ENCODE data around the gene HID1. TPM values are rescaled to one million over a fixed set of nuclear protein-coding genes. Genes with fewer than 3 reads are reported as not detected.

Gene HID1
- polyA plus RNA-seq, 1 donor from 2014 or later: 26.6 TPM

DNA sequence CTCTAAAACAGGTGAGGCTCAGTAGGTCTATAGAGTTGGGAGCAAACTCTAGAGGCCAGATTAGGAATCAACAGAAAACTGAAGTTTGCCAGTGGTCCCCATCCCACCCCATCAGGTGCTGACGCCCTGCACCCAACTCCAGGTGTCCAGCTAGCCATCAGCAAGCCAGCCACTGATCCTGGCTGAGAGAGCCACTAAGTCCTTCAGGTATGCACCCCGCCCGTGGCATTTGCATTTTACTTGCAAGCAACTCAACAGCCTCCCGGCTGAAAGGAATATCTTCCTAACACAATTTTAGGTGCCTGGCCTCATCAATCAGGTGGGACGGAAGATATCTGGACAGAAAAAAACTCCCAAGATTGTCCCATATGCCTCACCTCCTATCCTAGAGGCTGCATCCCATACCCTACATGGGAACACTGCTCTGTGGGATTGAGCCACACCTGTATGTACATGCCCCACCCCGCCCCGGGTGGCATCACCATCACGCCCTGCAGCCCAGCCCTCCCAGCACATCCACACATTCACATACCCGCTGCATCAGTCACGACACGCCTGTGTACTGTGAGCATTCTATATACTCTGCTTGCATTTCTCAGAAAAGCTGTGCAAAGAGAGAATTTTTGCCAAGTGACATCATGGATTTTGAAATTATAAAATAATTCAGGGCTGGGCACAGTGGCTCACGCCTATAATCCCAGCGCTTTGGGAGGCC lies 28.6 kb downstream of the HID1 start:
- Histone ChIP-seq H3K79me2 (replicated peaks; ENCODE audit: insufficient read depth, low read length) (no peaks in the 10 kb centered on the region), H3K9me3 (ENCODE audit: low read length) (no peaks in the 10 kb centered on the region), H2AFZ (ENCODE audit: low read depth, low read length) (no peak overlapping the region), H3K36me3 (ENCODE audit: insufficient read depth, low read length) (no peaks in the 10 kb centered on the region), H3F3A (ENCODE audit: insufficient read depth, low read length, poor library complexity, severe bottlenecking) (no peaks in the 10 kb centered on the region), H3K4me3 (ENCODE audit: low read length) (no peak overlapping the region), H4K20me1 (ENCODE audit: insufficient read depth) (no peaks in the 10 kb centered on the region), H3K9me2 (ENCODE audit: insufficient read depth, low read length) (no peaks in the 10 kb centered on the region), H3K27ac (ENCODE audit: low read length) (no peak overlapping the region), H3K4me2 (ENCODE audit: low read length) (no peak overlapping the region), H3K9ac (ENCODE audit: low read length) (no peak overlapping the region), H3K27me3 (ENCODE audit: insufficient read depth, low read depth, low read length) (peaks cover 32% of the 10 kb centered on the region)
- no peak for TF ChIP-seq MXI1 (conservative IDR thresholded peaks at IDR 0.05; ENCODE audit: poor library complexity, severe bottlenecking)

DNA sequence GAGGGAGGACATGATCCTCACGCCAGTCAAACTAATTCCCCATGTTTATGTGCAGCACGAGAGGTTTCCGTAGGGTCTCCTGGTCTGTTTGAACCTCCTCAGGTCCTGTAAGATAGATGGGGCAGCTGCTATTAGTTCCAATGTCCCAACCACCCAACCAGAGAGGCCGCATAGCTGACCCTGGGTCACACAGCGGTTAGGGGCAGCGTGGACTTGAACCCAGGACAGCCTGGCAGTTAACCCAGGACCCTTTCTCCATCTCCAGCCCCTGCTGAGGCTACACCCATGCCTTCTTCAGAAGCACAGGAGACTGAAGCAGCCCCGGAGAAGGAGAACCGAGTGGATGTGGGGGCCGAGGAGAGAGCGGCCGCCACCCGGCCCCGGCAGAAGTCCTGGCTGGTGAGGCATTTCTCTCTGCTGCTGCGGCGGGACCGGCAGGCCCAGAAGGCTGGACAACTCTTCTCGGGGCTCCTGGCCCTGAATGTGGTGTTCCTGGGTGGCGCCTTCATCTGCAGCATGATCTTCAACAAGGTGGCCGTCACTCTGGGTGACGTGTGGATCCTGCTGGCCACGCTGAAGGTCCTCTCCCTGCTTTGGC lies 31.3 kb downstream of the HID1 start:
- Histone ChIP-seq H3K9me3 (ENCODE audit: low read length) (no peaks in the 10 kb centered on the region), H3K9me2 (ENCODE audit: insufficient read depth, low read length) (no peaks in the 10 kb centered on the region), H3K27ac (ENCODE audit: low read length) (no peak overlapping the region), H4K20me1 (ENCODE audit: insufficient read depth) (no peaks in the 10 kb centered on the region), H3K9ac (ENCODE audit: low read length) (no peak overlapping the region), H3F3A (ENCODE audit: insufficient read depth, low read length, poor library complexity, severe bottlenecking) (no peaks in the 10 kb centered on the region), H2AFZ (ENCODE audit: low read depth, low read length) (no peak overlapping the region), H3K4me3 (ENCODE audit: low read length) (no peak overlapping the region), H3K36me3 (ENCODE audit: insufficient read depth, low read length) (no peaks in the 10 kb centered on the region), H3K79me2 (replicated peaks; ENCODE audit: insufficient read depth, low read length) (no peaks in the 10 kb centered on the region), H3K4me2 (ENCODE audit: low read length) (no peak overlapping the region), H3K27me3 (ENCODE audit: insufficient read depth, low read depth, low read length) (peaks cover 59% of the 10 kb centered on the region)
- TF ChIP-seq EZH2 (IDR thresholded peaks at IDR 0.05; ENCODE audit: borderline replicate concordance, insufficient read depth, low read length, poor library complexity, severe bottlenecking) (no peak), EP300 (conservative IDR thresholded peaks at IDR 0.05; ENCODE audit: poor library complexity, severe bottlenecking) (no peak), MXI1 (conservative IDR thresholded peaks at IDR 0.05; ENCODE audit: poor library complexity, severe bottlenecking) (no peak), TAF1 (IDR thresholded peaks at IDR 0.05; ENCODE audit: low read depth) (no peak), SMC3 (conservative IDR thresholded peaks at IDR 0.05; ENCODE audit: poor library complexity) (no peak)
- TF ChIP-seq, protein P1, sequence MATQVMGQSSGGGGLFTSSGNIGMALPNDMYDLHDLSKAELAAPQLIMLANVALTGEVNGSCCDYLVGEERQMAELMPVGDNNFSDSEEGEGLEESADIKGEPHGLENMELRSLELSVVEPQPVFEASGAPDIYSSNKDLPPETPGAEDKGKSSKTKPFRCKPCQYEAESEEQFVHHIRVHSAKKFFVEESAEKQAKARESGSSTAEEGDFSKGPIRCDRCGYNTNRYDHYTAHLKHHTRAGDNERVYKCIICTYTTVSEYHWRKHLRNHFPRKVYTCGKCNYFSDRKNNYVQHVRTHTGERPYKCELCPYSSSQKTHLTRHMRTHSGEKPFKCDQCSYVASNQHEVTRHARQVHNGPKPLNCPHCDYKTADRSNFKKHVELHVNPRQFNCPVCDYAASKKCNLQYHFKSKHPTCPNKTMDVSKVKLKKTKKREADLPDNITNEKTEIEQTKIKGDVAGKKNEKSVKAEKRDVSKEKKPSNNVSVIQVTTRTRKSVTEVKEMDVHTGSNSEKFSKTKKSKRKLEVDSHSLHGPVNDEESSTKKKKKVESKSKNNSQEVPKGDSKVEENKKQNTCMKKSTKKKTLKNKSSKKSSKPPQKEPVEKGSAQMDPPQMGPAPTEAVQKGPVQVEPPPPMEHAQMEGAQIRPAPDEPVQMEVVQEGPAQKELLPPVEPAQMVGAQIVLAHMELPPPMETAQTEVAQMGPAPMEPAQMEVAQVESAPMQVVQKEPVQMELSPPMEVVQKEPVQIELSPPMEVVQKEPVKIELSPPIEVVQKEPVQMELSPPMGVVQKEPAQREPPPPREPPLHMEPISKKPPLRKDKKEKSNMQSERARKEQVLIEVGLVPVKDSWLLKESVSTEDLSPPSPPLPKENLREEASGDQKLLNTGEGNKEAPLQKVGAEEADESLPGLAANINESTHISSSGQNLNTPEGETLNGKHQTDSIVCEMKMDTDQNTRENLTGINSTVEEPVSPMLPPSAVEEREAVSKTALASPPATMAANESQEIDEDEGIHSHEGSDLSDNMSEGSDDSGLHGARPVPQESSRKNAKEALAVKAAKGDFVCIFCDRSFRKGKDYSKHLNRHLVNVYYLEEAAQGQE (IDR thresholded peaks at IDR 0.05; ENCODE audit: borderline replicate concordance): no peak

DNA sequence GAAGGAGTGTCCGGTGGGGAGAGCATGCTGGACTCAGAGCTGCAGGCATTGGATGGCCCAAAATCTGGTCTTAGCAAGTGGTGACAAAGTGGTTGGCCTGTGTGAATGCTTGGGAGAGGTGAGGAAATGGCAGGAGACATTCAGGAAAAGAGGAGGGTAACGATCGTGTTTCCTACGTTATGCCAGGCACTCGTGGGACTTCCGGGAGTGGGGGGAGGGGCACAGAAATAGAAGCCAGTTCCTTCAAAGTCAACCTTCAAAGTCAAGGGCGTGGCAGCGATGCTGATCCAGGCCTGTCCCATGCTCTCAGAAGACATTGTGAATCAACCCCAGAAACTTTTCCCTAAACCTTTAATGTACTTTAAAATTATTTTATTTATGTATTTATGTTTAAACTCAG lies 33.0 kb downstream of the HID1 start:
- Histone ChIP-seq H3K79me2 (replicated peaks; ENCODE audit: insufficient read depth, low read length) (no peaks in the 10 kb centered on the region), H3K27me3 (ENCODE audit: insufficient read depth, low read depth, low read length) (peaks cover 72% of the 10 kb centered on the region), H4K20me1 (ENCODE audit: insufficient read depth) (no peaks in the 10 kb centered on the region), H3K9ac (ENCODE audit: low read length) (no peak overlapping the region), H3K27ac (ENCODE audit: low read length) (no peak overlapping the region), H2AFZ (ENCODE audit: low read depth, low read length) (no peak overlapping the region), H3K4me2 (ENCODE audit: low read length) (no peak overlapping the region), H3K9me3 (ENCODE audit: low read length) (no peaks in the 10 kb centered on the region), H3K9me2 (ENCODE audit: insufficient read depth, low read length) (no peaks in the 10 kb centered on the region), H3F3A (ENCODE audit: insufficient read depth, low read length, poor library complexity, severe bottlenecking) (no peaks in the 10 kb centered on the region), H3K36me3 (ENCODE audit: insufficient read depth, low read length) (no peaks in the 10 kb centered on the region), H3K4me3 (ENCODE audit: low read length) (no peak overlapping the region)
- TF ChIP-seq SMC3 (conservative IDR thresholded peaks at IDR 0.05; ENCODE audit: poor library complexity) (no peak), EP300 (conservative IDR thresholded peaks at IDR 0.05; ENCODE audit: poor library complexity, severe bottlenecking) (no peak), EZH2 (IDR thresholded peaks at IDR 0.05; ENCODE audit: borderline replicate concordance, insufficient read depth, low read length, poor library complexity, severe bottlenecking) (no peak), RAD21 (conservative IDR thresholded peaks at IDR 0.05) (no peak), TAF1 (IDR thresholded peaks at IDR 0.05; ENCODE audit: low read depth) (no peak), MXI1 (conservative IDR thresholded peaks at IDR 0.05; ENCODE audit: poor library complexity, severe bottlenecking) (no peak), POLR2AphosphoS5 (IDR thresholded peaks at IDR 0.05) (no peak)
- TF ChIP-seq, protein P2, sequence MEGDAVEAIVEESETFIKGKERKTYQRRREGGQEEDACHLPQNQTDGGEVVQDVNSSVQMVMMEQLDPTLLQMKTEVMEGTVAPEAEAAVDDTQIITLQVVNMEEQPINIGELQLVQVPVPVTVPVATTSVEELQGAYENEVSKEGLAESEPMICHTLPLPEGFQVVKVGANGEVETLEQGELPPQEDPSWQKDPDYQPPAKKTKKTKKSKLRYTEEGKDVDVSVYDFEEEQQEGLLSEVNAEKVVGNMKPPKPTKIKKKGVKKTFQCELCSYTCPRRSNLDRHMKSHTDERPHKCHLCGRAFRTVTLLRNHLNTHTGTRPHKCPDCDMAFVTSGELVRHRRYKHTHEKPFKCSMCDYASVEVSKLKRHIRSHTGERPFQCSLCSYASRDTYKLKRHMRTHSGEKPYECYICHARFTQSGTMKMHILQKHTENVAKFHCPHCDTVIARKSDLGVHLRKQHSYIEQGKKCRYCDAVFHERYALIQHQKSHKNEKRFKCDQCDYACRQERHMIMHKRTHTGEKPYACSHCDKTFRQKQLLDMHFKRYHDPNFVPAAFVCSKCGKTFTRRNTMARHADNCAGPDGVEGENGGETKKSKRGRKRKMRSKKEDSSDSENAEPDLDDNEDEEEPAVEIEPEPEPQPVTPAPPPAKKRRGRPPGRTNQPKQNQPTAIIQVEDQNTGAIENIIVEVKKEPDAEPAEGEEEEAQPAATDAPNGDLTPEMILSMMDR (IDR thresholded peaks at IDR 0.05; ENCODE audit: poor library complexity, severe bottlenecking): no peak
- TF ChIP-seq, protein P1 (IDR thresholded peaks at IDR 0.05; ENCODE audit: borderline replicate concordance): no peak

Measured in neural cell (in vitro differentiated cells).